GM20431 (cell line): ENCODE results near the gene DNAAF6.
"Not testable (repeated sequence)": the region's sequence is repeated elsewhere in the genome, so short reads cannot be mapped to it uniquely, and the experiment has no call there.

Source experiments
- in situ Hi-C: fragments of 300-500 bp; cut with MseI, MboI; formaldehyde crosslinking; loops from one replicate; pipeline ENCODE4 v1.15.0; 2020; ENCODE audit warnings: low sequenced_read_pairs; ENCODE audit not compliant: unreplicated experiment

DNAAF6 gene

DNA sequence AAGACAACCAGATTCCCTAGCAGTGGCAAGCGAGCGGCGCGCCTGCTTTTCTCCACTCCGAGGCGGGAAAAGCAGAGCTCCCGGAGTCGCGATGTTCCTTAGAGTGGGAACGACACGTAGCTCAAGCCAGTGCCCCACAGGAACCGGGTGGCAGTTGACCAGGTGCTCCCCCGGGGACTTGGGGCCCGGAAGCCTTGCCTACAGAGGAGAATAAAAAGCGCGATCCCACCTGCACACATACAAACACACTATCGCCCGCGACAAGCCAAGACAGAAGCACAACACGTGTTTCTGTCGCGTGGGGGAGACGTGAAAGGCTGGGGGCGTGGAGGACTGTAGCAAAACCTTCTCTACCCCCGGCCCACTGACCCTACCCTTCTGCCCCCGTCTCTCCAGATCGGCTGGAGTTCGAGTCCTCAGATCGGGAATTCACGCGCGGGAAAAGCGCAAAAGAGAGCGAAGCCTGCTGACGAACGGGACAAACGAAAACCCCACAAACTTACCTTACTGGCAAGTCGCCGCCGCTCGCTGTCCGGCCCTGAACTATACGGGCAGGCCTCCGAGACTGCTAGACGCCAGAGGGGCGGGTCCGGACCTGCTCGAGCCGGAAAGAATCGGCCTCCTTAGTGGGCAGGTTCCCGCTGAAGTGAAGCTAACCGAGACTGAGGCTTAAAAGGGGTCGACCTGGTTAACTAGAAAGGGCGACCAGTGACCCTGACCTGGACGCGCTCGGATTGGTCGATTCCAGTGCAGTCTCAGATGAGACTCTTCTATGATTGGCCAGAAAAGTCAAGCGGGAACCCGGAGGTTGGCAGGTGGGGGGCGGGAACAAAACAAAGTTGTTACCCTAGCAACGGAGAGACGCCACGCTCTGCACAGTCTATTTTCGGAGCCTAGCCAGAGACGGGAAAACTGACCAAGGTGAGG lies at the start of gene DNAAF6, which contains the start of gene NUP62CL:
DNAAF6 (plus strand) TSS at position 842 of the 927 bp plus-strand sequence. CDS start 6,265 bp downstream, outside the sequence.
NUP62CL (minus strand) TSS at position 664 of the 927 bp plus-strand sequence. CDS start 31,287 bp downstream, outside the sequence.
- in situ Hi-C loops, result no loop called here

DNA sequence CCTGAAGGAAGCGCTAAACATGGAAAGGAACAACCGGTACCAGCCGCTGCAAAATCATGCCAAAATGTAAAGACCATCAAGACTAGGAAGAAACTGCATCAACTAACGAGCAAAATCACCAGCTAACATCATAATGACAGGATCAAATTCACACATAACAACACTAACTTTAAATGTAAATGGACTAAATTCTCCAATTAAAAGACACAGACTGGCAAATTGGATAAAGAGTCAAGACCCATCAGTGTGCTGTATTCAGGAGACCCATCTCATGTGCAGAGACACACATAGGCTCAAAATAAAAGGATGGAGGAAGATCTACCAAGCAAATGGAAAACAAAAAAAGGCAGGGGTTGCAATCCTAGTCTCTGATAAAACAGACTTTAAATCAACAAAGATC lies 48.8 kb upstream of the DNAAF6 start:
- in situ Hi-C loops, result not testable (repeated sequence)

DNA sequence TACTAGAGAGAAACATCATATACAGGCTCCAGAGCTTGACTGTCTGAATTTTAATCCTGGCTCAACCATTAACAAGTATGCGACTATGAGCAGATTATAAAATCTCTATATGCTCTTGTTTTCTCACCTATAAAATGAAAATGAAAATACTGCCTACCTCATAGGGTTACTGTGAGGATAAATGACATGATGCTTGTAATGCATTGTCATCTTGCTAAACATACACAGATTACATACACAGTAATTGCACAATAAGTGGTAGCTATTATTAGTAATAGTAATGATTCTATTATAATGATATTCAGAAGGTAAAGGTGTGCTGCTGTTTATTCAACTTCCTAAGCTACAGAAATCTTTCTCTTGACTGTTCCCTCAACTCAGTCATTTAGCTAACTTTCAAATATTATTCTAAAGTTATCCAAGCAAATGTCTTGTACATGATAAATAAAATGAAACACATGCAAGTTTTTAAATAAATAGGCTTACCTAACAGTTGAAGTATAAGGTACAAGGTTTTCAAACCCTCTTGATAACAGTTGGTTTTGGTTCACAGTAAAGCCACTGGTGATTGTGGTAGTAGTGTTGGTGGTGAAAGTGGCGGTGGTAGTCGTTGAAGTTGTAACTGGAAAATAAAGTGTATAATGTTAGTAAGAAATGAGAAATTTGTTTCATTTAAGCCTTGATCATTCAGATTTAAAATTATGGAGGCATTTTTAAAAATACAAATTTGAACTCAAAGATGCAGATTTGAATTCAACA lies 39.1 kb upstream of the DNAAF6 start:
- in situ Hi-C loops, result no loop called here

DNA sequence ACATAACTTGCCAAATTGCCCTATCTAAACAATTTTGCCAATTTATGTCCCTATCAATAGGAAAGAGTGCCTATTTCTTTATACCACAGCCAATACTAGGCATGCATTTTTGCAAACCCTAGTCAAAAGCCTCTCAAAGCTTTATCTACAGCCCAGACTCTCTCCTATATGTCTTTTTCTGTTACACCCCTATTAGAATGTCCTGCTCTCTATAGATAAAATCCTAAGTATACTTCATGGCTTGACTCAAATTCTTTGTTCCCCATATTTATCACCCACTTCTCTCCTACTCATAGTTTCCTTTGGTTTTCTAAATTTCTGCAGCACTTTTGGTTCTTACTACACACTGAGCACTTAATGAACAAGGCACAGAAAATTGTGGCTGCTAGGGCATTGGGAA lies 38.2 kb upstream of the DNAAF6 start:
- in situ Hi-C loops, result no loop called here

DNA sequence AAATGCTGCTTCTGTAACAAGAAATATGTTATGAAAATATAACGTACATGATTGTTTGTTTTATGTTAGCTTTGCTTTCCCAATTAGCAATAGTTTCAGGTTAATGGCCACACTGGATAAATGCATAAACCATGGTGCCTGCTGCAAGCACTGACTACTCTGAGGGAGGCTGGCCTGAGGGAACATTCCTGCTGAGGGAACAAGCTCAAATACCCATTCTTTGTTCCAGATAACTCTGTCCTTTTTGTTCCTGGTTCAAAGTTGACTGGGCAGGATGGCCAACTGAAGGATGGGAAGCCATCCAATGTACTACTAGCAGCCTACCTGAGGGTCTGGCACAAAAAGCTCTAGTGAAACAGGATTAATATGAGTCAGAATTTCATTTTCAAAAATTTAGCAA lies 37.7 kb upstream of the DNAAF6 start:
- in situ Hi-C loops, result no loop called here

DNA sequence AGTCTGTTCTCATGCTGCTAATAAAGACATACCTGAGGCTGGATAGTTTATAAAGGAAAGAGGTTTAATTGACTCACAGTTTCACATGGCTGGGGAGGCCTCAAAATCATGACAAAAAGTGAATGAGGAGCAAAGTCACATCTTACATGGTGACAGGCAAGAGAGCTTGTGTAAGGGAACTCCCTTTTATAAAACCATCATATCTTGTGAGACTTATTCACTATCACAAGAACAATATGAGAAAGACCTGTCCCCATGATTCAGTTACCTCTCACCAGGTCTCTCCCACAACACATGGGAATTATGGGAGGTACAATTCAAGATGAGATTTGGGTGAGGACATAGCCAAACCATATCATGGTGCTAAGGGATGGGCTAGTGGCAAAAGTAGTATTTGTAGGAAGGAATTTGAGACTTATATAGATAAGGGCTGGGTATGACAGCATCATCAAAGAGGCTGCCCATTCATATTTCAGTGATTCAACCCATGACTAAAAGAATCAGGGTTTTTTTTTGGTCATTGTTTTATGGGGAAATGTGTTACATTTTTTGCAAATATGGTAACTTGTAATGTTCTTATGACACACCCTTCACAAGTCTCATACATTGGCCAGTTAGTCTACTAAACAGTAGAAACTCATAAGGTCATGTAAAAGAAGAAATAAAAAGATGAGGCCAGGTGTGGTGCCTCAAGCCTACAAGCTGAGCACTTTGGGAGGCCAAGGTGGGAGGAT lies 34.9 kb upstream of the DNAAF6 start:
- in situ Hi-C loops, result no loop called here

DNA sequence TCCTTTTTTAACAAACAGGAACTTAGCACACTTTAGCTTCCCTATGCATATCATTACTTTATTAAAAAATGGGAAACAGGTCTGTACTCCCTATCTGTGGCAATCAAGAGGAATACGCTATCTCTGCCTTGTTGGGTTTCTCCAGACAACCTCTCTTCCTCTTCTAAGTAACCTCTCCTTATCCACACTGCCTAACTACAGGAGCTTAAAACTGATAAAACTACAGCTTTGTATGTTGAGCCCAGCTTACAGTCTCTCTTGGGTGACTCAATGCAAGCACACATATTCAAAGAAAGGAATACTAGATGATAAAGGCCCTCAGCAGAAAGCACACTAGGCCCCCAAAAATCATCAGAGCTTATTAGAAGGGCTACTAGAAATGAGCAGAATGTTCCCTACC lies 9.1 kb upstream of the DNAAF6 start:
- in situ Hi-C loops, result no loop called here

DNA sequence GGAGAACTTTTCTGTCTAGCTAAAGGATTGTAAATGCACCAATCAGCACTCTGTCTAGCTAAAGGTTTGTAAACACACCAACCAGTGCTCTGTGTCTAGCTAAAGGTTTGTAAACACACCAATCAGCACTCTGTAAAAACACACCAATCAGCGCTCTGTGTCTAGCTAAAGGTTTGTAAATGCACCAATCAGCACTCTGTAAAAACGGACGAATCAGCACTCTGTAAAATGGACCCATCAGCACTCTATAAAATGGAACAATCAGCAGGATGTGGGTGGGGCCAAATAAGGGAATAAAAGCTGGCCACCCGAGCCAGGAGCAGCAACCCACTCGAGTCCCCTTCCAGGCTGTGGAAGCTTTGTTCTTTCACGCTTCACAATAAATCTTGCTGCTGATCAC lies 8.3 kb upstream of the DNAAF6 start:
- in situ Hi-C loops, result not testable (repeated sequence)

DNA sequence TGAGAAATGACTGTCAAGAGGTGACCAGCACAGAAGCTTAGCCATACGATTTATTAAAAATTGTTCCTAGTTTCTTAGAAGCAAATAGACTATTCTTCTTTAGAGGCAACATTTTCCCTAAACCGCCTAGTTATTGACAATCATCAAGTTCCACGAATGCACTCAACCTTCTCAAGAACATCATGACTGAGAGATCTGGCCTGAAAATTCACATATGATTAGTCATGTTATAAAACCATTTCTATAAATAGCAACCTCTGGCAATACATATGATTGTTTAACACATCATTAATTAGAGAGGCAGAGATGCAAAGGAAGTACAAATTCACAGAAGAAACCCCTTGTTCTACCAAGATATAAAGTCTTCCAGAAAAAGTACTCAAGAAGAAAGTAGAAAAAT lies 6.9 kb upstream of the DNAAF6 start:
- in situ Hi-C loops, result no loop called here

DNA sequence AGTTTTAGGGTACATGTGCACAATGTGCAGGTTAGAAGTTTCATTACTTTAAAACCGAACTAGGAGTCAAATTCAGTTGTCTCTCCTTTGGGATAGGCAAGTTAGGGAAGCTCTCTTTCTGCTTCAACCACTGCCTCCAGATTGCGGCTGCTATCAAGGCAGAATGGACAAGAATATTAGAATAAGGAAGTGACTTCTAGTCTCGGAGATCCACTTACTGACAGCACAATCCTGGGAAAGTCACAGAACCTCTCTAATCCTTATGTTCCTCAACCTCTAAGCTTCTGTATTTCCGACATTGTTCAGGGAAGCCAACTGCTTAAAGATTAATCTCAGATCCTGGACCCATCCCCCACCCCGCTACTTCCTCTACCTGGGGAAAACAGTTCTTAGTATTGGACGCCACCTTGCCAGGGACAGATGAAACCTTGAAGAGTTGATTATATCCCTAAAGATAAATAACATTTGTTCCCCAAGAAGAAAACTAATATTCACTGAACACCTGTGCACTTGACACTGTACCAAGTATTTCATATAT lies 2.3 kb upstream of the DNAAF6 start:
- in situ Hi-C loops, result no loop called here

DNA sequence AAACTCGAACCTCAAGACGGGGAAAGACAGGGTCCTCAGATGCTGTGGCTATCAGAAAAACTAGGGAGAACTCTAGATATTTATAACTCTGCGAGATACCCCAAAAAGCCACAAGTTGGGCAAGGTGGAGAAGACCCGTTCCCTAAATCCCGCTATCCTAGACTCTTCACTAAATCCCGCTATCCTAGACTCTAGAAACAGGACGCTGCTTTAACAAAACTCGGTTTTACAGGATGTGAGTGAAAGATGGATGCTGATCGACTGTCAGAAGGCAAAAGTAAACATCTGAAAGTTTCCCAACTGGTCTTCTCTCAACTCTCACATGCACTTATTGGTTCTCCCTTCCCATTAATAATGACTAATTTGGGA lies 270 bp downstream of the DNAAF6 start:
- in situ Hi-C loops, result no loop called here

DNA sequence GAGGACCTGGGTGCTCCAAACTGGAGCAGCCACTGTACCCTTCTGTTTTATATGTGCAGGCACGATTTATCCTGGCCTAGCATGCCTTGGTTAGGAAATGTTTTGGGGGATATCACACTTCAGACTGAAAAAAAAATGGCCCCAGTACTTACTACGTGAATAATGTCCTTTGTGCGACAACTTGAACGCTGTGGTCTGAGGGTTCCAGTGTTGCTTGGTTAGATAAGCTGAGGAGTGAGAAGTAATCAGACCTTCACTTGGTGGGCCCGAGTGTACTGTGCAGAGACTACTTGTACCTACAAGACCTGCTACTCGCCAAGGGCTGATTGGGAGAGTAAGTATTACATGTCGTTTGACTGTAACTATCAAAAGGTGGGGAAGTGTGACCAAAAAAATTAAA lies 678 bp downstream of the DNAAF6 start:
- in situ Hi-C loops, result no loop called here

DNA sequence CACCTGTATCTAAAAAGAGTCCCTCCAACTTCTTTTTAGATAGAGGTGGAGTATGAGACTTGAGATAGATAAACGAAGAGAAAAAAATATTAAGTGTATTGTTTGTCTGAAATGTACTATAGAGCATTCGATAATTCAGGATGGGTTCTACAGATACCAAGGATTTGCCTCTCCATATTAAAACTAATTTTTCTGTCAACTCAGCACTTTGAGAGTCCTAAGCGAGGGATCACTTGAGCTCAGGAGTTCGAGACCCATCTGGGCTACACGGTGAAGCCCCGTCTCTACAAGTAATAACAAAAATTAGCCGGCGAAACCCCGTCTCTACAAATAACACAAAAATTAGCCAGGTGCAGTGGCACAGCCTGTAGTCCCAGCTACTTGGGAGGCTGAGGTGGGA lies 1.5 kb downstream of the DNAAF6 start:
- in situ Hi-C loops, result no loop called here

DNA sequence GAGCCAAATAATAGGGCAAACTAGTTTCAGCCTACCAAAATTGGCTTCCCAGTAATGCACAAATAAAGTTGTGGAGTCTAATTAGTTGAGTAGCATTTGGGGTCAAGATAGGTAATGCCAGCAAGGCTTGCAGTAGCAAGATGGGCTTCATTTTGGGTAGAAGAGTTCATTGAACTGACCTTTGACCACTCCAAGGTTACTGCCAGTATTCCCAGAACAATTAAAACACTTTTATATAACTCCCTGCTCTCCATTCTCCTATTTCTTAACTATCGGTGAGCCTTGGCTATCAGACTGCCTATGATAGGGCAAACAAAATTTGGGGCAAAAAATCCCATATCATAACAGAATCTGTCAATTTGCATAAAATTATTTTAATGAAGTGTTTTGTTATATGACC lies 7.1 kb downstream of the DNAAF6 start:
- in situ Hi-C loops, result no loop called here

DNA sequence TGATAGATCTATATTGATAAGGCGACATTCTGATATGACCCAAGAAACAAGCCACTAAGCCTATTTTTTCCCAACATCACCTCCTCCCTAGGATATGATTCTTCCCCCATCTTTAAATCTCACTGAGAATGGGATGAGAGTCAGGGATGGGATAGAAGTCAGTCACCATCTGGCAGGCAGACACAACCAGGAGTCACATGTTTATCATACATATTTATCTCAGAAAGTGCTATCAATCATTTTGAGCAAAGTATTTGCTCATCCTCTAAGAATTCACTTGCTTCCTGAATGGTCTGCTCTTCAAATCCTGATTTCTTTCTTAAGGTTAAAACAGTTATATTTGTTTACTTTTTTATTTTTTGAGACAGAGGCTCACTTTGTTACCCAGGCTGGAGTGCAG lies 20.3 kb downstream of the DNAAF6 start:
- in situ Hi-C loops, result no loop called here

DNA sequence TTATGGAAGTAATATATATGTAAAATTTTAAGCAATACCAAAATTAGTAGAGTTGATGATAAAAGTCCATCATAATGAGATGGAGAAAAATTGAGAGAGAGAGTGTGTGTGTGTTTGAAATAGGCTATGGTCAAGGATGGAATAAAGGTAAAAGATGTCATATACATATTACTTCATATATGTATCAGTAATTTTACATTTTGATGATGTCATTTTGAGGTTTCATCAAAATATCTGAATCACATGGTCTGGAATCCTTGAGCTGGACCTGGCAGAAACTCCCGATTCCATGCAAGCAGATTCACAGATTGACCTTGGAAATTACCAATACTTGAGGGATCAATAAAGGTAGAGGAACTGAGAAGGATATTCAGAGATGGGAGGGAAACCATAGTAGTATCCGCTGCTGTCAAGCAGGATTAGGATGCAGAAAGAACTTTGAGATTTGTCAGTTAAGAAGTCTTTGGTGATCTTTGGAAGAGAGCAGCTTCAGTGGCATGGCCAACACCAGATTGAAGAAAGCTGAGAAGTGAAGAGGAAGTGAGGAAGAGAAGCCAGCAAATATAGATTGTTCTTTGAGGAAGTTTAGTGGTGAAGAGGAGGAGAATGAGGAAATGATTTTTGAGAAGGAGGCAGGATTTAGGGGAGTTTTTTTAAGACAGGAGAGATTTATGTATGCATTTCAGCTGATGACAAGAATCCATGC lies 21.5 kb downstream of the DNAAF6 start:
- in situ Hi-C loops, result no loop called here

DNA sequence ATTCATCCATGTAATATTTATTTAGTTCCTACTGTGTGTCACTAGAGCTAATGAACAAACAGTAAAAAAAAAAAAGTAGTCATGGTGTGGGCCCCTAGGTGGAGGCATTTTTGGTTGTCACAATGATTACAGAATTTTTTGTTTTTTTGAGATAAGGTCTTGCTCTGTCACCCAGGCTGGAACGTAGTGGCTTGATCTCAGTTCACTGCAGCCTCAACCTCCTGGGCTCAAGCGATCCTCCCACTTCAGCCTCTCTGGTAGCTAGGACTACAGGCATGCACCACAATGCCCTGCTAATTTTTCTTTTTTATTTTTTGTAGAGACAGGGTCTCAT lies 22.0 kb downstream of the DNAAF6 start:
- in situ Hi-C loops, result no loop called here

DNA sequence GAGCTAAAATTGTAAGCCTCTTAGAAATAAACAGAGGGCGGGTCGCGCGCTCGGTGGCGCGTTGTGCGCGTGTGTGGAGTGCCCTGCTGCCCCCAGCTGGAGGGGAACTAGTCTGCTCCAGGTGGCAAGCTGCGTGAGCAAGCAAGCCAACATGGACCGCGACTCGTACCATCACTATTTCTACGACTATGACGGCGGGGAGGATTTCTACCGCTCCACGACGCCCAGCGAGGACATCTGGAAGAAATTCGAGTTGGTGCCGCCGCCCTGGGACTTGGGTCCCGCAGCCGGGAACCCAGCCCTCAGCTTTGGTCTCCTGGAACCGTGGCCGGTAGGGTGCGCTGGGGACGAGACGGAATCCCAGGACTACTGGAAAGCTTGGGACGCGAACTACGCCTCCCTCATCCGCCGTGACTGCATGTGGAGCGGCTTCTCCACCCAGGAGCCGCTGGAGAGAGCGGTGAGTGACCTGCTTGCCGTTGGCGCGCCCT lies 66.1 kb downstream of the DNAAF6 start:
- in situ Hi-C loops, result no loop called here

DNA sequence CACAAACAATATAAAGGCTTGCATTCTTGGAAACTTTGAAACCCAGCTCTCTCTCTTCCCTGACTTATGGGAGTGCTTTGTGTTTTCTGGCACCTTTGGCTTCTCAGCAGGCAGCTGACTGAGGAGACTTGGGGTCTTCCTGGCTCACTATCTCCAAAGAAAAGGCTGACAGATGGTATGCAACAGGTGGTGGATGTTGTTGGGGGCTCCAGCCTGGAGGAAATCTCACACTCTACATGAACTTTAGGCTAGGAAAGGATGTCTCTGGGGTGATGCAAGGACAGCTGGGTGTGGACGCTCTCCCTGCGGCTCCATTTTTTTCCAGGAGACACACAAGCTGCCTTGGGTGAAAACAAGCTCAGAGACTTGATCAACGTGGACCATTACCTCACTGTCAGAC lies 67.4 kb downstream of the DNAAF6 start:
- in situ Hi-C loops, result no loop called here

DNA sequence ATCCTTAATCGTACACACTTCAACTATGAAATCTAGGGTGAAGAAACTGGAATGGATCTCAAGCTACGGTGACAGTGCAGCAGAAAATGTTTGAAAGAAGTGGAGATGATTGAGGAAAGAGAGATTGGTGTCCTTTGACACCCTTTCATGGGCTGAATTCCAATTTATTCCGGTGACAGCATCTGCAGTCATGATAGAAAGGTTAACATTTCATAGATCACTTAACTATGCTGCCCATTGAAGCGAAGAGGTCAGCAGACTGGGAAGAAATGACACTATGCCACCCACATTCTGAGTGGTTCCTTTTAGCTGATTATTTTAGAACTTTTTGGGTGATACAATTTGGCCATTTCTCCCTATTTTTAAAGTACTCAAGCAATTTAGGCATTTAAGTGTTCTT lies 82.3 kb downstream of the DNAAF6 start:
- in situ Hi-C loops, result no loop called here
